Fibroblast of peridontal ligament (primary cell): ENCODE measurements around the gene CCDC93.

ENCODE experiments used
- DNase-seq: peaks from one replicate; pipeline ENCODE4 v3.0.0-alpha.2; 2010; ENCODE audit errors: extremely low read depth

Gene CCDC93

DNA sequence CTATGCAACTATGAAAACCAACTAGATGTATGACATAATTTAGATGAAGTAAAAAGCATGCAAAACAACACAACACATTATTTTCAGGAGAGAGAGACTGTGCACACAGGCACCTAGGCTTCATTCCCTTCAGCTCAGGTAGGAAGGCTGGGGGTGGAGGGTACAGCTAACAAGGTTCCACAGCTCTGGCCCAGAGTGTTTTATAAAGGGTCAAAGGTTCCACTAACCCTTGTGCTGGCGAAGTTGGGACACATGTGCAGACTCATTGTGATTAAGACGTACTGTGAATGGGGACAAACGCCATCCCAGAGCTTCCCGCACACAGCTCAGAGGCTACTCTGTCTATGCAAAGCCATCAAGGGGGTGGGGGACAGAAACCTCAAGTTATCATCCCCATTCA is 19.1 kb downstream of the CCDC93 start:
- no peak for DNase-seq

DNA sequence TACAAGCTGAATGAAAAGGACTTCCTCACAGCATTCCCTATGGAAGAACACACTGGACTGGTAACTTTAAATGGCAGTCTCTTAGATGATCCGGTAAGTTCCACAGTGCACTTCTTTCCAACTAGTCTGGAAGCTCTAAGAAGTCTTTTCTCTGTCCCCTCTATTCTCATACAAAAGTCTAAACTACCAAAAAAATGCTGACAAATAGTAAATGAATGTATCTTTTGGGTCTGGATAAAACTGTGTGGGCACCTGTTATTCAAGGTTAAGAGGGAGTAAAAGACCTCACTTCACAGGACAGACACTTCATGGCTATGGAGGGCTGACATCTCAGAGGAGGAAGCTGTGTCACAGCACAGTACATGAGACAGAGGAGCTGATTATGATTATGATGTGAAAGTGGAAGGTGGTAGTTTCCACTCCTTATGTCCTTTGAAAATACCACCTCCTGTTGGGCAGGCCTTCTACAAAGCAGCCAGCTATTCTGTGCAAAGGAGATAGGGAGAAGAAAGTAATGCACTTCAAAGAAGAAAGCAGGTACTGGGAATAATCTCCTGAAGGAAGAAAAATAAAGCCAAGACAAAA is 23.9 kb downstream of the CCDC93 start:
- DNase-seq: no peak

DNA sequence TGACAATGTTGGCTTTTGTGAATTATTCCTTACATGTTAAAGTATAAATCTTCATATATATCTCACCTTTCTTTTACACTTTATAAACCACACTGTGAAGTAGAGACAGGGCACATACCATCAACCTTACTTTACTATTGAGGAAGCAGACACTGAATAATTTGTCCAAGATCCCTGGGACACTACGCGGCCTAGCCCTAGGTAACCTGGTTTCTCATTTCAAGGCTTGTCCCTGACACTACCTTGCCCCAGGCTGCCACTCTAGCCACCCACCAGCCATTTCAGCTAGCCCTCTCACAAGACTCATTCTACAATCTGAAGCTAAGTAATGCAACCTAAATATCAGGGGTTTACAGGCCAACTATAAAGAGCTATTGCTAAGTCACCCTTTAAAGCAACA is 26.7 kb downstream of the CCDC93 start:
- no peak for DNase-seq

DNA sequence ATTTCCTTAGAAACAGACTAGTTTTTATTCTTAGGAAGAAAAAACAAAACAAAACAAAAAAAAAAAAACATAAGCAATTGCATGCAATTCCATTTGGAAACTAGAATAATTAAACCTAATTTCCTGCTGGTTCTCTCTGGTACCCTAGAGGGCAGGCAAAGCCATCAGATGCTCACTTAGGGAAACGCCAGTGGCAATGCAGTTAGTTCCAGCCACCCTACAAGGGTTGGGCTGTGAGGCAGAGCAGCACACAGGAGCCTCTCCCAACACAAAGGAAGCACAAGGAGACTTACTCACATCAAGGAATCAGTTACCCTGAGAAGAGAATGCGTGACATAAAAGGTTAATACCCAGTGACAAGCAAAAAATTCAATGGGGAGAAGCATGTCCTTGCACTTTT is 28.8 kb downstream of the CCDC93 start:
- DNase-seq: no peak

DNA sequence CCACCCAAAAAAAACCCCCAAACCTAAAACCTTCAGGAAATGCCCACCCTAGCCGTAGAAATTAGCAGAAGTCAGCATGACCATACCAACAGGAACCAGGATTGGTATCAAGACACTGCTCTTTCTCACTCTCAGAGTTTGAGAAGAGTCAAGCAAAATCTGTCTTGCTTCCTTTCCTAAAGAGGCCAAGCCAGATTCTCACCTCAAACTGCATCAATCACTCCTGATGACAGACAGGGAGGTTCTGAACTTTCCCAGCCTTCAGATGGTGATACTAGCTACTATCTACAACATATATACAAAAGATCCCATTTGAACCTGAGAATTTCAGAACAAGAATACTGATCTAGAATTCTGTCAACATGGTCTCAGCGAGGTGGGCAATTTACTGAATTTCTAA is 29.7 kb downstream of the CCDC93 start:
- DNase-seq: no peak

DNA sequence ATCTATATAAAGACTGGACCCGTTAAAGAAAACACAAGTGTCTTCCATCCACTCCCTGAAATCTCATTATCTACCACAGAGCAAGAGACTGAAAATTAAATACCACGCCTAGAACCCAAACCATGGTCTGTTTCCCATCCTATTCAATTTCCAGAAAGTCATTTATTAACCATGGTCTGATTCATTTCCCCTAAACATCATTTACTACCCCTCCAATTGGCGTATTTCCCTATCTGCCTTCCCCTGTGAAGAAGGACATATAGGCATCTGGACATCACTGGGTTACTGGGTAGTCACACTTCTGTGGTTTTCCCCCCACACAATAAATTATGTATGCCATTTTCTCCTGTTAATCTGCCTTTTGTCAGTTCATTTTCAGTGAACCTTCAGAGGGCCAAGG is 30.8 kb downstream of the CCDC93 start:
- DNase-seq: no peak

DNA sequence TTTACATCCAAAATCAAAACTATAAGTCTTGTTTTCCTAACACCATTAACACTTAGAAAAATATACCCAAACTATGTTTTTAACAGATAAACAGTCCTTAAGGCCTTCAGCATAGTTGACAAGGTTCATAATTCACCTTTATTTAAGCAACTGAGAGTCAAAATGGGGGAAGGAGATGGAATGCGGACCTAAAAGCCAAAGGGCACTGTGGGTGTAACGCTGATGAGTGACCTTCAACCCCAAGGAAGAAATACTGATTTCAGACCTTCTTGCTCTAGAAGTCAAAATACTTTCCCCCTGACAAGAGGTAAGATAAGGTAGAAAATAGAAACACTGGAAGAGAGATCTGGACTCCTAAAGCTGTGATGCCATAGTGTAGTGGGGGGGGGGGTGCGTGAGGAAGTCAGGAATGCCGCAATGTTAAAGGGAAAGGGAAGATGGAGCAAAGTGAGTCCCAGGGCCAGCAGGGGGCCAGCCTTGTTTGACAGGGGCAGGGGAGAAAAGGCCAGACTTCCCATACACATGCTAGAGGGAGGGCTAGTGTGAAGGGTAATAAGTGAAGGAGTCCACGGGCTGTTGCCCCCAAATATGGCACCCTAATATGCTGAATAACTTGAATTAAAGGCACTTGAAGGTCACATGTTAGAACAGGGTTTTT is 31.4 kb downstream of the CCDC93 start:
- DNase-seq: no peak

DNA sequence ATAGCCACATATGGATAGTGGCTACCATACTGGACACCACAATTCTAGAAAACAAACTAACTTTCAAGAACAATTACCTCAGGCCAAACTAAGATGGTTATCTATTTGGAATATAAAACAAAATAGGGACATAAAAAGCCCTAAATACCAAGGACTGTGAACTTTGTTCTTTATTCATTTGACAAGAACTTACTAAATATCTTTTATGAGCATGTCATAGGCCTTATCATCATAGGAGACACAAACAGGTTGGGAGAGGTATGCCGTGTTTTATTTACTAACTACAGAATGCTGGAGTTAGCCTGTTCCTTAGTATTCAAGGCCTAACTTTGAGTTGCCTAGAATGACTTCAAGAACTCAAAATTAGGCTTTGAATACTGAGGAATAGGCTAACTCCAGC is 32.1 kb downstream of the CCDC93 start:
- DNase-seq: no peak

DNA sequence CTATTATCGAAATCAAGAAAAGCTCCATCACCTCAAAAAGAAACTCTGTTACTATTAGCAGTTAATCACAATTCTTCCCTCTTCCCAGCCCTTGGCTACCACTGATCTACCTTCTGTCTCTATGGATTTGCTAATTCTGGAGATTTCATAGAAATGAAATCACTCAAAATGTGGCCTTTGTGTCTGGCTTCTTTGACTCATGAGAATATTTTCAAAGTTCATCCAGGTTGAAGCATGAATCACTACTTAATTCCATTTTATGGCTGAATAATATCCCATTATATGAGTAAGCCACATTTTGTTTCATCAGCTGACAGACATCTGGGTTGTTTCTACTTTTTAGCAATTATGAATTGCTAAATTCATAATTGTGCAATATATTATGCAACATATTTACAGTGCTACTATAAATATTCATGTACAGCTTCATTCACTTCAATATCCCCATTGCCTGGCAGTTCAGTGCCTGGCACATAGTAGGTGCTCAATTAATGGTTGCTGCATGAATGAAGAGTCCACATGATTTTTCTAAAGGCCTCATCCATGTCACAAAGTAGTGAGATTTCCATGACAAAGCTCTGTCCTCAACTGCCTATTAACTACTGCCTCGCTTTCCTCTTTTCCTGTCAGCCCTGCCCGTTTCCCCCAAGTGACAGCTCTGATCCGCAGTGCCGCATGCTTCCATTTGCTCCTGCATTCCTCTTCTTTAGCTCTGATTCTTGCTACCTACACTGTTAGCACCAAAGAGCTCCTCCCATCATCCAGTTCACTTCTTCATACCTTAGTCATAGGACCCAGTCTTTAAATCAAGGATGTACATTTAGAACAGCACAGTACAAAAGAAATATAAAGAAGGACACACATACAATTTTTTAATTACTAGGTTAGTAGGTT is 32.8 kb downstream of the CCDC93 start:
- DNase-seq: peak; percentile 95

DNA sequence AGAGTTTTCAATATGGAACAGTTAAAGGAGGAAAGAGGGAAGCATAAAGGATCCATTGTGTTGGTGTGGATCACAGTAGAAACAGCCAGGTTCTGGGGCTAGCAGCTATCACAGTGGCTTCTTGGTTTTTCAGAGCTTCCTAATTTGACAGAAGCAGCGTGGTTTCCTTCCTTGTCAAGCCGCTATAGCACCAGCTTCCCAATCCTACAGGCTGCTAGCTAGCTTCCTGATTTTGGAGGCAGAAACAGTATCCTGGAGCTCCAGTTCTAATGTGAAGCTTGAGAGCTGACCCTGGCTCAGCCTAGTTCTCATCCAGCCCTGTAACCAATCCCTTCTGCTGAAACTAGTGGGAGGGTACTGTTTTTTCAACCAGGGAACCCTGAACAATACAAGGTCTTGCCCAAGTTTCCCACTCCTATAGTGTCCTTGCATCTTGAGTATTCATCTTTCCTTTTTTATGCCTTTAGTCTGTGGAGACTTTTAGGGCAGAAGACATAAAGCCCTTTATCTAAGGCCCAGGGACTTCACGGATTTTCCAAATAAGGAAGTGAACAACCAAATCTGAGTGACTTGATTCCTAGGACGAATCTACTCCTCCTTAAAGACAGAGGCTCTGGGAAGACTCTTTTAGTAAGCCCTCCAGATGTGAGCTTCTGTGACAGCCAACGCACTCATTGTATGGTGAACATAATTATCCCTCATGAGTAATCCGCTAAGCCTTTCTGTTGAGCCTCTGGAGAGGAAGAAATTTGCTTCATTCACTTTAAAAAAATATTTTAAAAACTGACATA is 33.8 kb downstream of the CCDC93 start:
- peak; percentile 71 for DNase-seq

DNA sequence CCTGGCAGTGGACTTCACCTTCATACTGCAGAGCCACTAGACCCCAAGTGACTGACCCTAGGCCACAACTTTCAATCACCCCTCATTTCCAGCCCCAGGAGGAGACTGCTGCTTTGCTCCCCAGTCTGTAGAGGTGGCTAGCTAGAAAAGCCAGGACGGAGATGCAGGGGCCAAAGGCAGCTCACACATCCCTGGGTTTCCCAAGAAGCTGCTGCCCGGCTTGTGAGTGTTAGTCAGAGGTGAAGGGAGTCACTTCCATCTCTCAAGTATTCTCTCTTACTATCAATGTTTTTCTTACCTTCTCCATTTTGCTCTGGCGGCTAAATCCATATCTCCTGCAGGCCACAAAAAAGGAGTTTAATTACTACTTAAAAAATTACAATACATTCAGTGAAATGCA is 36.2 kb downstream of the CCDC93 start:
- DNase-seq: no peak

DNA sequence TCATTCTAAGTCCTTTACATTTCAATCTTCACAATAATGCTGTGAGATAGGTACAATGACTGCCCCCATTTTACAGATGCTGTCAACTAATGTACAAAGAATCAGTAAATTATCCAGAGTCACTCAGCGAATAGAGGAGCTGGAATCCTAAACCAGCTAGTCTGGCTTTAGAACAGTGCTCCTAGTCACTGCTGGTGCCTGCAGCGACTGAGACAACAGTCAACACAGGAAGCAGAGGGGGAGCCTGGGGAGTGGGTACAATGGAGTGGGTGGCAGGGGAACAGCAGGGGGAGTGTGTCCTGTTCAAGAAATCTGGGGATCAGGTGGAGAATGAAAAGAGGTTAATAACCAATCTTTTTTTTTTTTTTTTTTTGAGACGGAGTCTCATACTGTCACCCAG is 37.3 kb downstream of the CCDC93 start:
- DNase-seq: no peak

DNA sequence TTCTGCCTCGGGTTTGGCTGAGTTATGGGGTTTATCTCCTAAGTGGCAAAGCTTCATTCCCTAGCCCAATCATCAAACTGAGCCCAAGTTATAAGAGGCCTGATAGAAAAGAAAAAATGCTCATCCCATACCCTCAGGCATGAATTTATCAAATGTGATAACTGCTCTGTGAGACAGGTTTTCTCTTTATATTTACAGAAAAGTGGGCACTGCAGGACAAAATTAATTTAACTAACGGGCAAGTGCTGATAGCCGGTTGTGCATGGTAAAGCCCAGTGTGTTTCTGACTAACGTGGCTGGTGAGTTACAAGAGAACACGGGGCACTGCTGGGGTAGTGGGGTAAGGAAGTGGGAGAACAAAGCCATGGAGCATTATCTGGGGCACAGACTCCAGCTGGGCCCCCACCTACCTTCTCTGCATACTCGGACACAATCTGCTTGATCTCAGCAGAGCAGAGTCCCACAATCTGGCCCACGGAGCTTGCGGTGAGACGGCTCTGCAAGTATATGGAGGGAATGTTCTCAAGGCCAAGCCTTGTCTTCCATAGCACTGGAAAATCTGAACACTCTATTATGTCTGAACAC is 40.3 kb downstream of the CCDC93 start:
- no peak for DNase-seq

DNA sequence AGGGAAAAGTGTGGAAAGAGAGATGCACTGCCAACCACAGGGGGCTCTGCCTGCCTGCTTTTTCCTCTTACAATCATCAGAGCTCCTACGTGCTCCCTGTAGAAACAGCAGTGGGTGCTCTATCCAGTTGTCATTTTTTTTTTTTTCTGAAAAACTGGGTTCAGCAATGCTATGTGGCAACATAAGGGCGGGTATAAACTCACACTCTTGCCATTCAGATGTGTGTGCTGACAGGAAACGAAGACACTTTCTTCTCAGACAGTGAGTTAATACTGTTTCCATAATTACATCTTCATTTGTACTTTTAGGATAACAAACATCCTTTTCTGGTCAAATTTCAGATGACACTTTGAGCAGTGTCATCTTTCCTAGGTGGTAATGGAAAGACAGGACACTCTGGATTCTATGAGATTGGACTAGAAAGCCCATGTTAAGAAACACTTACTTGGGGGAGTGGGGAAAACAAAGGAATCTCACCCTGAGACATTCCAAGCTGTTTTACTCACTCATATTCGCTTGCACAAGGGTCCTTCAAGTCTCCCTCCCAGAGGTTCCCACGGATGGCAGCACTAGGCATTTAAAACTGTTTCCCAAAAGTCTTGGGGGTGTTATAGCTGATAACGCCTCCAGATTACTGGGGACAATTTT is 41.3 kb downstream of the CCDC93 start:
- DNase-seq: no peak

DNA sequence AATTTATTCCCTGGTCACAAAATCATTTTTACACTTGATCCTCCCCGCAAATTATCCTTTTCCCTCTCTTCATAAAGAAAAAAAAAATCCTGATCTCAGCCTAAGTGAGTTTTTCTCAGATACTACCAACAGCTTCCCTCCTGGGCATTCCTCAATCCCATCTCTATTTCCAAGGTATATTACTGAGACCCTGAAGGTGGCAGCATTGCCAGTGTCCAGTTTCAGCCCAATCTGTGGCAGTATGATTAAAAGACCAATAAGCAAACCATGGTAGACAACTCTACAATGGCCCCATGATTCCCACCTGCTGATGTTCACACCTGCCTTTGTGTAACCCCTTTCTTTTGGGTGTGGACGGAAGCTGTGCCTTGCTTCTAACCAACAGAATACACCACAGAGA is 45.1 kb downstream of the CCDC93 start:
- DNase-seq: no peak

DNA sequence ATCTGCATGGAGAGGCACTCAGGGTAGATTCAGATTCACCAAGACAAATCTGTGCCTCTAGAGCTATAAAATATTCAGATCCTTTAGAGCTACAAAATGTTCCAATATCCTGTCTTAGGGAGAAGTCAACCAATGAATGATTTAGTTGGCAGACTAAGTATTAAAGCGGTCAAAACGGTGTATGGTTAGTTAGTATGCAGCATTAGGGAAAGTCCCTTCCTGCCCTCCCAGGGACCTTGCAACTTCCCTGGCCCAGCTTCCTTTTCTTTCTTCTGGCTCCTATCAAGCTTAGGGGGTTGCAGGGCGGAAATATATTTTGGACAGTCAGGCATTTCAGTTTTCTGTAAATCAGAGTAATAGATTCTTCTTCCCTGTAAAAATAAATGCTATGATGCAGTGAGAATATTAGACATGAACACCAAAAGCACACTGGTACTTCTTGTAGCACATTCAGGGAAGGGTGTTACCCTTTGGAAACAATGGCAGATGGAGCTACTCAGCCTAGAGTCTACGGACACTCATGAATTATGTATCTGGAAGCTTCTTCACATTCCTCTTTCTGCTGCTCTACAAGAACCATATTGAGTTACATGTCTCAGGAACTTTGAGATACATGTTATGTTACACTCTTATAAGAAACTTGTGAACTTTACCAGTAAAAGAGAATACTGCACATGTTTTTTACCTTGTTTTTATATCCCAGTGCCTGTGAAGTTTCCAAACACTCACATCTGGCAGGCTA is 45.7 kb downstream of the CCDC93 start:
- no peak for DNase-seq

DNA sequence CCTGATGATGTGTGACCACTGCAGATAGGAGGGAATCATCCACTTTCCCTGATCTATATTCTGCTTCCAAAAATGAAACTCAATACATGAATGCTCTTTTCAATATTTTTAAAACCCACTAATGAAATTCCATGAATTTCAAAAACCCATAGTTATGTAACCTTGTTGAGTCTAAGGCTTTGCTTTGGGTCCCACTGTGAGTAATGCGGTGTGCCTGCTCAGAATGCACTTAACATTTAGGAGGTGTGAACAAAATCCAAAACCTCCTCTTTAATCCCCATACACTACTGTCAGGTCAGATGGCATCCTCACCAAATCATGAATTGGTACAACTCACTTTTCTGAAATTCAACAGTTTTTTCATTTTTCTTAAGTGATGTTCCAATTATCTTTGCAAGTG is 50.4 kb downstream of the CCDC93 start:
- DNase-seq: peak; percentile 14

DNA sequence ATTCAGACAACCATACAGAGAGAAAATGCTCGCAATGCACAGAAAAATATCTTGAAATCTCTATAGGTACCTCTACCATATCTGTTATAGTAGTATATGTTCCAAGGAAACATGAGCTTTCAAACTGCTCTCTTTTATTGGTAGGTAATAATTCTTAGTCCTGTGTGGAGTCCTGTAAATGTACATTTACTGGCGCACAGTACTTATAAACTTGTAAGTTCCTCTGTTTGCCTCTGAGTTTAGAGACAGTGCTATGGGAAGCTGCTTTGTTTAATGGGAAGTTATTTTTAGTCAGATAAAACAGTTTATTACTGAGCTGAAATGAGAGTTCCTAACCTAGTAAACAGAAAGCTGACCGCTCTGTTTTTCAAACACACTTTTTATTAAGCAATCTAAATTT is 52.7 kb downstream of the CCDC93 start:
- DNase-seq: no peak

DNA sequence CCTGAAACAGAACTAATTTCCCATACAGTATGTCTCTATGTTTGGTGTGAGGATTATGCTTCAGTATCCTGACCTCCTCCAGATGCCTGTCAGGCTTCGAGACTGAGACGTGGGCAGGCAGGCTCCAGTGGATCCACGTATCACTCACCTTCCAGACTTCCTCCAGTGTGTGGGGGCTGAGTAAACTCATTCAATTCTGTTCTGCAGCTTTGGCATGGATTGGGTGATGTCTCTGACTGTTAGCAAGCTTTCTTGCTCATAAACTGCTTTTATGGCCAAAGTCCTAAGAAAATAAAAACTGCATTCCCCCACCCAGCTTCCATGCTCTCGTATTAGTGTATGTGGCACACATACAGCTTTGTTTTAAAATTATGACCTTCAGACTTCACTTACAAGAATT is 53.6 kb downstream of the CCDC93 start:
- no peak for DNase-seq

DNA sequence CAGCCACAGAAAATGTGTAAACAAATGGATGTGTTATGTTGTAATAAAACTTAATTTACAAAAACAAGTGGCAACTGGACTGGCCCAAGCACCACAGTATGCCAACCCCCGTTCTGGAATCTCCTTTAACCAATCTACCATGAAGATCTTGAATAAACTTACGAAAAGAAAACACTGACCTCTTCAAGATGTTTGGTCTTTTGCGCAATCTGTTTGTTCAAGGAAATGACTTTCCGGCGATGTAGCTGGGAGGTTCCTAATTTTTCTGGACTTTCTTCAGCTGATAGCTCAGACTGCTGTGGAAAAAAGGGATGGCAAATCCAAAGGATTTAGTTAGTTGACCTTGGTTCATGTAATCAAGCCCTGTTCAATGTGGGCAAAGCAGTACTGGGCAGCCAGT is 55.7 kb downstream of the CCDC93 start:
- peak; percentile 69 for DNase-seq

DNA sequence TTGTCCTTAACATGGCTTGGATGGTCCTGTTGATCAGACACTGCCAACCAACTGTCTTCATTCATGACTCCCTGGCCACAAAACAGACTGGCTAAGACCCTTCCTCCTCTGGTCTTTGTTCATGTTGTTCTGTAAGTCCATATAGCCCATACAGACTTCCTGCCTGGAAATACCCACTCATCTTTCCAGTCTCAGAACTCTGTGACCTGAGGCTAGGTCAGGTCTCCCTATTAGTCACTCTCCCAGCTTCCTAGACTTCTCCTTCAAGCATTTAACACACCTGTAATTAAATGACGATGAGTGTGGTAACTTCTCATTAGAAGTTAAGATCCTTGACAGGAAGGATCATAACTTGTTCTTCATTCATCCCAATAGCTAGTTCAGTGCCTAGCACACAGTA is 56.3 kb downstream of the CCDC93 start:
- no peak for DNase-seq
